ENCODE results near the gene TLR1.

- no peak for TF ChIP-seq POLR2A (IDR thresholded peaks at IDR 0.05)
- TF ChIP-seq CTCF (IDR thresholded peaks at IDR 0.05), result no peak
- no peak for TF ChIP-seq EP300 (IDR thresholded peaks at IDR 0.05)
- TF ChIP-seq POLR2AphosphoS5 (IDR thresholded peaks at IDR 0.05), result no peak
These were observed 29.3 kb downstream of the TLR1 start for GRCh38 chr4:38775326-38775725.

Data from upper lobe of left lung (tissue), 4 donors.